Brain microvascular endothelial cell (primary cell): ENCODE data around the gene TSPAN7.

Experiments
- DNase-seq: peaks from one replicate; pipeline ENCODE4 v3.0.0-alpha.2; 2020
- H3K27ac ChIP-seq: fragments of 250-450 bp; sonication (Bioruptor Pico); 2 replicates; pipeline ENCODE4 v1.5.1; 2020; ENCODE audit warnings: mild to moderate bottlenecking, moderate library complexity
- H3K27me3 ChIP-seq: fragments of 250-450 bp; sonication (Bioruptor Pico); replicated peaks from 2 replicates; pipeline ENCODE4 v1.5.1; 2020; ENCODE audit warnings: mild to moderate bottlenecking
- H3K36me3 ChIP-seq: fragments of 250-450 bp; sonication (Bioruptor Pico); replicated peaks from 2 replicates; pipeline ENCODE4 v1.5.1; 2020; ENCODE audit warnings: mild to moderate bottlenecking
- H3K4me3 ChIP-seq: 2 replicates; pipeline ENCODE4 v1.5.1; 2011; ENCODE audit warnings: low read depth, mild to moderate bottlenecking, control low read depth, low read length, moderate library complexity
- CTCF ChIP-seq: IDR thresholded peaks from 2 replicates; pipeline ENCODE4 v1.5.1; 2011; ENCODE audit warnings: low read depth, mild to moderate bottlenecking, moderate library complexity, low read length, control low read depth, inconsistent platforms; ENCODE audit errors: missing control alignments
- in situ Hi-C: cut with HindIII; loops from 2 replicates; pipeline ENCODE4 v1.10.0; 2017; ENCODE audit warnings: low sequenced_read_pairs, low pct_ligation_motif_present

The TSPAN7 gene

GRCh38 chrX:38672646-38673045 is 111.3 kb downstream of the TSPAN7 start:
- Histone ChIP-seq H3K4me3 (no peak overlapping the region), H3K27ac (no peak overlapping the region), H3K27me3 (no peaks in the 10 kb centered on the region), H3K36me3 (no peaks in the 10 kb centered on the region)
- TF ChIP-seq CTCF: no peak
- in situ Hi-C loops: no loop called here
- no peak for DNase-seq

GRCh38 chrX:38675856-38676255 is 114.5 kb downstream of the TSPAN7 start:
- no peak overlapping the region for H3K27ac ChIP-seq
- no peak for DNase-seq
- H3K27me3 ChIP-seq: no peaks in the 10 kb centered on the region
- TF ChIP-seq CTCF: no peak
- H3K4me3 ChIP-seq: no peak overlapping the region
- in situ Hi-C loops: no loop called here
- no peaks in the 10 kb centered on the region for H3K36me3 ChIP-seq

- no peak for DNase-seq
- Histone ChIP-seq H3K27me3 (no peaks in the 10 kb centered on the region), H3K36me3 (no peaks in the 10 kb centered on the region), H3K4me3 (no peak overlapping the region), H3K27ac (no peak overlapping the region)
- no peak for TF ChIP-seq CTCF
- in situ Hi-C loops: no loop called here
Observed at GRCh38 chrX:38678183-38678582, 116.8 kb downstream of the TSPAN7 start.

- DNase-seq: no peak
- H3K27me3 ChIP-seq: no peaks in the 10 kb centered on the region
- no peak overlapping the region for H3K27ac ChIP-seq
- no peak overlapping the region for H3K4me3 ChIP-seq
- no peak for TF ChIP-seq CTCF
- in situ Hi-C loops: no loop called here
- H3K36me3 ChIP-seq: no peaks in the 10 kb centered on the region
Observed at GRCh38 chrX:38678821-38679220, 117.5 kb downstream of the TSPAN7 start.

- Histone ChIP-seq H3K27ac (no peak overlapping the region), H3K4me3 (no peak overlapping the region), H3K36me3 (no peaks in the 10 kb centered on the region), H3K27me3 (no peaks in the 10 kb centered on the region)
- no peak for DNase-seq
- in situ Hi-C loops: no loop called here
- TF ChIP-seq CTCF: no peak
Observed at GRCh38 chrX:38679695-38680094, 118.4 kb downstream of the TSPAN7 start.

GRCh38 chrX:38682095-38682494 is 120.8 kb downstream of the TSPAN7 start:
- Histone ChIP-seq H3K4me3 (no peak overlapping the region), H3K36me3 (no peaks in the 10 kb centered on the region), H3K27ac (no peak overlapping the region), H3K27me3 (no peaks in the 10 kb centered on the region)
- DNase-seq: no peak
- in situ Hi-C loops: no loop called here
- TF ChIP-seq CTCF: no peak
